Loucy (cell line): ENCODE measurements around the gene KCNK5.
A peak's percentile ranks its signal among the peaks of the same experiment; 100 is the strongest.

ENCODE experiments used
- H2AFZ ChIP-seq: fragments of 200-600 bp; sonication (generic); 2 replicates; pipeline ENCODE4 v1.6.0; 2016; ENCODE audit warnings: antibody characterized with exemption, mild to moderate bottlenecking, low read length, moderate library complexity
- H3F3A ChIP-seq: fragments of 200-600 bp; 2 replicates; pipeline ENCODE4 v1.6.0; 2016; ENCODE audit warnings: antibody characterized with exemption, low read depth, mild to moderate bottlenecking
- H3K27me3 ChIP-seq: fragments of 200-600 bp; sonication (generic); 2 replicates; pipeline ENCODE4 v1.6.1; 2014; ENCODE audit warnings: low read length, mild to moderate bottlenecking; ENCODE audit not compliant: insufficient read depth, poor library complexity, severe bottlenecking
- H3K36me3 ChIP-seq: fragments of 200-600 bp; sonication (generic); 2 replicates; pipeline ENCODE4 v1.6.1; 2016; ENCODE audit warnings: low read length; ENCODE audit not compliant: insufficient read depth
- H3K4me1 ChIP-seq: fragments of 200-600 bp; sonication (generic); 2 replicates; pipeline ENCODE4 v1.5.1; 2014; ENCODE audit warnings: low read length, mild to moderate bottlenecking; ENCODE audit not compliant: insufficient read depth, poor library complexity, severe bottlenecking
- H3K4me2 ChIP-seq: fragments of 200-600 bp; sonication (generic); 2 replicates; pipeline ENCODE4 v1.6.0; 2014; ENCODE audit warnings: antibody characterized with exemption, low read length, low read depth, mild to moderate bottlenecking; ENCODE audit not compliant: poor library complexity, severe bottlenecking
- H3K4me3 ChIP-seq: fragments of 200-600 bp; sonication (generic); 2 replicates; pipeline ENCODE4 v1.5.1; 2014; ENCODE audit warnings: low read length, mild to moderate bottlenecking, mixed read lengths; ENCODE audit not compliant: poor library complexity, severe bottlenecking
- H3K79me2 ChIP-seq: fragments of 200-600 bp; sonication (generic); 2 replicates; pipeline ENCODE4 v1.6.1; 2014; ENCODE audit warnings: low read length; ENCODE audit not compliant: insufficient read depth
- H3K9ac ChIP-seq: fragments of 200-600 bp; sonication (generic); 2 replicates; pipeline ENCODE4 v1.6.0; 2014; ENCODE audit warnings: mild to moderate bottlenecking, low read depth, low read length, moderate library complexity; ENCODE audit not compliant: poor library complexity, severe bottlenecking
- H3K9me2 ChIP-seq: fragments of 200-600 bp; sonication (generic); replicated peaks from 2 replicates; pipeline ENCODE4 v1.6.1; 2016; ENCODE audit warnings: low read depth, low read length, mixed read lengths
- H3K9me3 ChIP-seq: fragments of 200-600 bp; sonication (generic); 2 replicates; pipeline ENCODE4 v1.6.1; 2014; ENCODE audit warnings: mild to moderate bottlenecking, antibody characterized with exemption, low read length, low read depth; ENCODE audit not compliant: insufficient read depth
- H4K20me1 ChIP-seq: fragments of 200-600 bp; sonication (generic); 2 replicates; pipeline ENCODE4 v1.6.0; 2014; ENCODE audit warnings: antibody characterized with exemption, low read length, mild to moderate bottlenecking; ENCODE audit not compliant: insufficient read depth, poor library complexity, severe bottlenecking
- CTCF ChIP-seq: fragments of 200-600 bp; sonication (generic); conservative IDR thresholded peaks from 2 replicates; pipeline ENCODE4 v1.5.1; 2014; ENCODE audit warnings: mild to moderate bottlenecking, antibody characterized with exemption, low read length
- EZH2phosphoT487 ChIP-seq: fragments of 200-600 bp; IDR thresholded peaks from 2 replicates; pipeline ENCODE4 v1.6.1; 2018; ENCODE audit warnings: antibody characterized with exemption, mild to moderate bottlenecking, moderate library complexity, borderline replicate concordance

Gene KCNK5

GRCh38 chr6:39225946-39226437 lies 3.3 kb downstream of the KCNK5 start:
- peaks cover 58% of the 10 kb centered on the region for H3K79me2 ChIP-seq
- TF ChIP-seq CTCF (no peak), EZH2phosphoT487 (no peak)
- H3K9me3 ChIP-seq, result no peaks in the 10 kb centered on the region
- peak overlapping the region; percentile 20 for H2AFZ ChIP-seq
- H3F3A ChIP-seq, result no peaks in the 10 kb centered on the region
- peak overlapping the region; percentile 64 for H3K4me2 ChIP-seq
- H3K9me2 ChIP-seq, result no peaks in the 10 kb centered on the region
- H3K4me3 ChIP-seq, result peak overlapping the region; percentile 75
- peak overlapping the region; percentile 68 for H3K9ac ChIP-seq
- no peaks in the 10 kb centered on the region for H3K27me3 ChIP-seq
- H4K20me1 ChIP-seq, result no peaks in the 10 kb centered on the region
- no peaks in the 10 kb centered on the region for H3K36me3 ChIP-seq
- H3K4me1 ChIP-seq, result peaks cover 59% of the 10 kb centered on the region

- peak overlapping the region; percentile 68 for H3K9ac ChIP-seq
- peaks cover 62% of the 10 kb centered on the region for H3K79me2 ChIP-seq
- no peaks in the 10 kb centered on the region for H4K20me1 ChIP-seq
- peaks cover 55% of the 10 kb centered on the region for H3K4me1 ChIP-seq
- peak overlapping the region; percentile 75 for H3K4me3 ChIP-seq
- H3F3A ChIP-seq, result no peaks in the 10 kb centered on the region
- peak overlapping the region; percentile 64 for H3K4me2 ChIP-seq
- H3K9me2 ChIP-seq, result no peaks in the 10 kb centered on the region
- H2AFZ ChIP-seq, result peak overlapping the region; percentile 20; the same call in 1 of the 2 replicates
- no peaks in the 10 kb centered on the region for H3K27me3 ChIP-seq
- TF ChIP-seq EZH2phosphoT487, result no peak
- TF ChIP-seq CTCF, result no peak
- no peaks in the 10 kb centered on the region for H3K36me3 ChIP-seq
- no peaks in the 10 kb centered on the region for H3K9me3 ChIP-seq
Observed at GRCh38 chr6:39225543-39225942, 3.7 kb downstream of the KCNK5 start.

- Histone ChIP-seq H3F3A (no peaks in the 10 kb centered on the region), H3K36me3 (no peaks in the 10 kb centered on the region), H2AFZ (no peak overlapping the region), H3K9ac (peak overlapping the region; percentile 68), H3K79me2 (peaks cover 66% of the 10 kb centered on the region), H3K4me2 (peak overlapping the region; percentile 64), H3K4me1 (peaks cover 55% of the 10 kb centered on the region), H4K20me1 (no peaks in the 10 kb centered on the region), H3K4me3 (peak overlapping the region; percentile 75), H3K9me2 (no peaks in the 10 kb centered on the region), H3K27me3 (no peaks in the 10 kb centered on the region), H3K9me3 (no peaks in the 10 kb centered on the region)
- no peak for TF ChIP-seq EZH2phosphoT487
- no peak for TF ChIP-seq CTCF
Observed at GRCh38 chr6:39224523-39225182, 4.6 kb downstream of the KCNK5 start.
